SK-N-DZ (cell line): Measurements from ENCODE around the gene NXPH4.

ENCODE experiments used
- DNase-seq: peaks from one replicate; pipeline ENCODE4 v3.0.0-alpha.2; 2015; ENCODE audit warnings: low spot score
- small RNA-seq, 2 experiments: library from RNA; depleted of rRNA; stranded (forward); fragments of <200 nt; gene quantifications; one replicate each; pipeline ENCODE3, GENCODE V24; 2014

Gene NXPH4

DNA sequence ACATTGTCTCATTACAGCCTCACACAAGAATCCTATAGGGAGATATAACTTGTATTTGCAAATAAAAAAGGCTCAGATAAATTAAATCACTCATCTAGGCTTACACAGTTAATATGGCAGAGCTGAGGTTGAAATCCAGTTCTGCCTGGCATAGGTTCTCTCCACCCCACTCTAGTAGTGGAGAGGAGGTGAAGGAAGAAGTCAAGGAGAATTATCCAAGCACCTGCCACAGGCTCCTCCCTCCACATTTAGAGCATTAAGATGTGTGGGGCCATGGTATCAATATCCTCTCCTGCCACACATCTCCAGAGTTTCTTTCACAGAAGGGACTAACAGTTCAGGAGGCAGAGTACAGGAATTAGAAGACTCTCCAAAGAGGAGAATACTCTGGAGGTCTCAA lies 56.9 kb downstream of the NXPH4 start:
- no peak for DNase-seq

Small RNAs within 50 kb of the gene (small RNA-seq; reads per million reads assigned to genes)
- 0.05 to 0.98 reads per million in 2 experiments for gene MIR1228
